Endothelial cell (in vitro differentiated cells): Measurements from ENCODE around the gene NRL. TPM values are rescaled to one million over a fixed set of nuclear protein-coding genes. Genes with fewer than 3 reads are reported as not detected.

Source experiments
- DNase-seq: peaks from one replicate; pipeline ENCODE4 v3.0.0; 2021; ENCODE audit warnings: low spot score
- H3K27ac Mint-ChIP-seq: one replicate; pipeline ENCODE4 v1.8.0; 2021; ENCODE audit warnings: mixed read lengths, inconsistent platforms; ENCODE audit not compliant: unreplicated experiment
- H3K27me3 Mint-ChIP-seq: one replicate; pipeline ENCODE4 v1.8.0; 2021; ENCODE audit warnings: mild to moderate bottlenecking, moderate library complexity, mixed read lengths, inconsistent platforms; ENCODE audit not compliant: unreplicated experiment
- H3K36me3 Mint-ChIP-seq: one replicate; pipeline ENCODE4 v1.8.0; 2021; ENCODE audit warnings: mild to moderate bottlenecking, low read depth, mixed read lengths, inconsistent platforms; ENCODE audit not compliant: unreplicated experiment
- H3K4me1 Mint-ChIP-seq: one replicate; pipeline ENCODE4 v1.8.0; 2021; ENCODE audit warnings: mild to moderate bottlenecking, mixed read lengths, inconsistent platforms; ENCODE audit not compliant: unreplicated experiment
- H3K4me3 Mint-ChIP-seq: one replicate; pipeline ENCODE4 v1.8.0; 2021; ENCODE audit warnings: mild to moderate bottlenecking, mixed read lengths, inconsistent platforms; ENCODE audit not compliant: unreplicated experiment
- H3K9me3 Mint-ChIP-seq: one replicate; pipeline ENCODE4 v1.8.0; 2021; ENCODE audit warnings: mixed read lengths, inconsistent platforms; ENCODE audit not compliant: unreplicated experiment
- CTCF ChIP-seq: fragments of 200-600 bp; sonication (generic); IDR thresholded peaks from one replicate; pipeline ENCODE4 v1.5.0; 2021; ENCODE audit warnings: antibody characterized with exemption; ENCODE audit not compliant: unreplicated experiment
- total RNA-seq: library from RNA; stranded (reverse); fragmentation: NEBNext Ultra II Directional; extraction: Animal tissue kit (Norgen Biotek cat#: 25700); gene quantifications from one replicate; pipeline ENCODE4 v1.2.1, GENCODE V29; 2021; ENCODE audit not compliant: unreplicated experiment

Gene NRL
- total RNA-seq, 1 donor from 2014 or later: 1.2 TPM

- peaks cover 5% of the 10 kb centered on the region for H3K27me3 Mint-ChIP-seq
Measured at GRCh38 chr14:24076302-24076601, 38.5 kb downstream of the NRL start.

GRCh38 chr14:24075485-24076301 lies 39.1 kb downstream of the NRL start:
- H3K27me3 Mint-ChIP-seq: peaks cover 7% of the 10 kb centered on the region
- H3K9me3 Mint-ChIP-seq: no peaks in the 10 kb centered on the region
- no peak overlapping the region for H3K4me3 Mint-ChIP-seq
- peaks cover 5% of the 10 kb centered on the region for H3K36me3 Mint-ChIP-seq
- DNase-seq: no peak
- H3K27ac Mint-ChIP-seq: no peak overlapping the region
- no peaks in the 10 kb centered on the region for H3K4me1 Mint-ChIP-seq
- TF ChIP-seq CTCF: no peak

More at GRCh38 chr14:24076302-24076601, 38.5 kb downstream of the NRL start:
- Mint-ChIP-seq H3K27ac (no peak overlapping the region), H3K4me1 (no peaks in the 10 kb centered on the region), H3K9me3 (no peaks in the 10 kb centered on the region), H3K4me3 (no peak overlapping the region), H3K36me3 (no peaks in the 10 kb centered on the region)
- DNase-seq: no peak
- TF ChIP-seq CTCF: no peak

- peaks cover 10% of the 10 kb centered on the region for H3K27me3 Mint-ChIP-seq
- peak overlapping the region; percentile 51 for H3K4me3 Mint-ChIP-seq
- no peak for DNase-seq
- TF ChIP-seq CTCF: no peak
- peaks cover 5% of the 10 kb centered on the region for H3K36me3 Mint-ChIP-seq
- H3K27ac Mint-ChIP-seq: no peak overlapping the region
- no peaks in the 10 kb centered on the region for H3K4me1 Mint-ChIP-seq
- H3K9me3 Mint-ChIP-seq: no peaks in the 10 kb centered on the region
Measured at GRCh38 chr14:24074625-24075484, 39.9 kb downstream of the NRL start.

- Mint-ChIP-seq H3K27me3 (peaks cover 14% of the 10 kb centered on the region), H3K9me3 (no peaks in the 10 kb centered on the region), H3K27ac (no peak overlapping the region), H3K4me3 (no peak overlapping the region), H3K4me1 (no peaks in the 10 kb centered on the region), H3K36me3 (peaks cover 5% of the 10 kb centered on the region)
- no peak for TF ChIP-seq CTCF
- no peak for DNase-seq
Measured at GRCh38 chr14:24072881-24073877, 41.6 kb downstream of the NRL start.
